Activated CD8-positive, alpha-beta T cell treated with anti-CD3 and anti-CD28 coated beads for 36 hours (primary cell): ENCODE data around the gene ASB16. TPM values are rescaled to one million over a fixed set of nuclear protein-coding genes. Genes with fewer than 3 reads are reported as not detected.

Source experiments
- ATAC-seq: fragments of 200-7000 bp; cut with Tn5 transposase; one replicate; pipeline ENCODE4 v1.10.0; 2021; ENCODE audit warnings: mild to moderate bottlenecking, moderate library complexity
- CTCF ChIA-PET: fragments of 350-600 bp; sonication (Branson Sonifier 250); formaldehyde crosslinking; loops from one replicate; lab custom pipeline; 2021; ENCODE audit warnings: antibody characterized with exemption; lab: Charles Lee
- POLR2A ChIA-PET: fragments of 350-600 bp; sonication (Branson Sonifier 250); formaldehyde crosslinking; loops from one replicate; lab custom pipeline; 2021; ENCODE audit warnings: antibody characterized with exemption; lab: Charles Lee
- DNase-seq: peaks from one replicate; pipeline ENCODE4 v3.0.0-alpha.2; 2020
- H3K27ac Mint-ChIP-seq: one replicate; pipeline ENCODE4 v1.8.0; 2021; ENCODE audit warnings: mild to moderate bottlenecking, mixed read lengths
- H3K27me3 Mint-ChIP-seq: one replicate; pipeline ENCODE4 v1.8.0; 2021; ENCODE audit warnings: mixed read lengths
- H3K36me3 Mint-ChIP-seq: one replicate; pipeline ENCODE4 v1.8.0; 2021; ENCODE audit warnings: low read depth, mixed read lengths
- H3K4me1 Mint-ChIP-seq: one replicate; pipeline ENCODE4 v1.8.0; 2021; ENCODE audit warnings: low read depth, mixed read lengths
- H3K4me3 Mint-ChIP-seq: one replicate; pipeline ENCODE4 v1.8.0; 2021; ENCODE audit warnings: mild to moderate bottlenecking, moderate library complexity, mixed read lengths
- H3K9me3 Mint-ChIP-seq: one replicate; pipeline ENCODE4 v1.8.0; 2021; ENCODE audit warnings: mixed read lengths
- CTCF ChIP-seq: fragments of 200-600 bp; IDR thresholded peaks from one replicate; pipeline ENCODE4 v1.8.0; 2022; ENCODE audit warnings: antibody characterized with exemption, mild to moderate bottlenecking
- intact Hi-C: fragments of 100-400 bp; cut with micrococcal nuclease; formaldehyde crosslinking; loops from one replicate; pipeline ENCODE4 v1.10.0; 2022
- microRNA-seq: library from miRNA; unstranded; fragments of <30 nt; microRNA quantifications from one replicate; pipeline ENCODE4 v1.2.0, GENCODE V29; 2022; ENCODE audit warnings: borderline microRNAs expressed, borderline replicate concordance
- total RNA-seq, 2 experiments: library from RNA; stranded (reverse); gene quantifications; one replicate each; pipeline ENCODE4 v1.2.3, GENCODE V29; 2021

ASB16 gene
- total RNA-seq, 2 experiments from 2014 or later = 0.18 to 0.27 TPM

- intact Hi-C loops = no loop called here
These were observed 51.3 kb downstream of the ASB16 start for GRCh38 chr17:44221862-44222111.

DNA sequence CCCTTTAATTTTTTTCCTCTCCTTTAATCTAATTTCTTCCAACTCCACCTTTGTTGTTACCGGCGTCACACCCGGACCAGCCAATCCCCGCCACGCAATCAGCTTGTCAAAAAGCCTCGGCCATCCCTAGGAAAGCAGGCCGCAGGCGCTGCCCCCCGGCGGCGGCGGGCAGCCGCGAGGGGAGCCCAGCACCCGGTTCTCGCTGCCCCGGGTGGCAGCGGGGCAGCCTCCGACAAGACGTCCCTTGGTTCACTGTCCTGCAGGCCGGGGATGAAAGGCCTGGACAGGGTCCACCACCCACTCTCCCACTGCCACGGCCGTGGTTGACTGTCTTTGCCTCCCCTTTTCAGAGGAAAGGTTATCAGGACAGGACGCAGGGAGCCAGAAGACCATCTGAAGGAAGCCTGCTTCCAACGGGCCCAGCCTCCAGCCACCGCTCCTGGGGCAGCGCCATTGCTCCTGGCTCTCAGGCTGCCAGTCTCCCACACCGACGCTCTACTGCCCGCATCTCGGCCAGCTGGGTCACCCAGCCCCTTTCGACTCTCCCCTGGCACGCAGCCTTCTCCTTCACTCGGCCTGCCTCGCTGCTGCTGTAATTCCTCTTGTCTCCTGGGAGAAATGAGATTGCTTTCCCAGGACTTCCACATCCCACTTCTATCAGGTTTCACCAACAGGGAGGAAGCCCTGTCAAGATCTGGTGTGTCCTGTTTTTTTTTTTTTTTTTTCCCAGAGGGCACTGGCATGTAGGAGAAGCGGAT is 51.8 kb downstream of the ASB16 start:
- POLR2A ChIA-PET = interaction anchor here (0.6 to 8.1 kb wide), 13 partner anchors 9 to 1675 kb away, joined by 3 to 58 read pairs (median 13); partner anchors contain the start of genes ATXN7L3, SLC25A39 and TMUB2
- Mint-ChIP-seq H3K36me3 (peaks cover 12% of the 10 kb centered on the region), H3K27ac (peak overlapping the region; percentile 89), H3K4me3 (peak overlapping the region; percentile 86), H3K4me1 (peaks cover 4% of the 10 kb centered on the region), H3K27me3 (no peaks in the 10 kb centered on the region), H3K9me3 (no peaks in the 10 kb centered on the region)
- CTCF ChIA-PET = interaction anchor here (0.7 to 5.0 kb wide), 9 partner anchors 12 to 123 kb away, joined by 3 to 53 read pairs (median 3); no protein-coding TSS in a partner anchor
- DNase-seq (peak; percentile 76), ATAC-seq (no peak)
- intact Hi-C loops = no loop called here
- TF ChIP-seq CTCF = no peak

More at GRCh38 chr17:44221862-44222111, 51.3 kb downstream of the ASB16 start:
- DNase-seq = no peak
- Mint-ChIP-seq H3K4me1 (peaks cover 4% of the 10 kb centered on the region), H3K9me3 (no peaks in the 10 kb centered on the region), H3K27ac (peak overlapping the region; percentile 89), H3K27me3 (no peaks in the 10 kb centered on the region), H3K36me3 (peaks cover 17% of the 10 kb centered on the region), H3K4me3 (peak overlapping the region; percentile 86)
- no peak for ATAC-seq
- ChIA-PET CTCF (interaction anchor here (0.7 to 5.0 kb wide), 11 partner anchors 12 to 133 kb away, joined by 3 to 53 read pairs (median 3); no protein-coding TSS in a partner anchor), POLR2A (interaction anchor here (0.6 to 8.1 kb wide), 14 partner anchors 9 to 1676 kb away, joined by 3 to 58 read pairs (median 10); partner anchors contain the start of genes ATXN7L3, SLC25A39 and TMUB2)
- no peak for TF ChIP-seq CTCF

GRCh38 chr17:44223541-44224071 is 53.1 kb downstream of the ASB16 start:
- Mint-ChIP-seq H3K4me3 (no peak overlapping the region), H3K4me1 (peaks cover 4% of the 10 kb centered on the region), H3K27me3 (no peaks in the 10 kb centered on the region), H3K9me3 (no peaks in the 10 kb centered on the region), H3K27ac (no peak overlapping the region), H3K36me3 (peaks cover 4% of the 10 kb centered on the region)
- TF ChIP-seq CTCF = no peak
- POLR2A ChIA-PET = interaction anchor here (1.0 kb wide), 1 partner anchor 95 kb away, joined by 3 read pairs; no protein-coding TSS in a partner anchor
- ATAC-seq (no peak), DNase-seq (no peak)
- intact Hi-C loops = no loop called here
- CTCF ChIA-PET = interaction anchor here (1.2 to 1.5 kb wide), 2 partner anchors 23 to 135 kb away, joined by 3 read pairs; no protein-coding TSS in a partner anchor

Small RNA genes within 50 kb of the gene (microRNA-seq; reads per million reads assigned to microRNA genes)
- gene MIR6782 = 2.1 reads per million

Other genes with a start within 250 kb of the ASB16 start
- gene PPY, start 228.2 kb upstream of the ASB16 start, total RNA-seq = not detected
- under 1 TPM in 1 of 2 experiments, not detected in 1; 0.29 TPM for gene PYY, start 216.8 kb upstream of the ASB16 start, total RNA-seq
- 1 to 10 TPM; 1.7 to 2.4 TPM for gene NAGS, start 166.1 kb upstream of the ASB16 start, total RNA-seq
- gene TMEM101, start 155.7 kb upstream of the ASB16 start, total RNA-seq = 10 to 100 TPM; 26.1 to 28.5 TPM
- gene LSM12, start 104.0 kb upstream of the ASB16 start, total RNA-seq = 100 to 1,000 TPM; 104 to 110 TPM
- 10 to 100 TPM; 20.2 to 20.7 TPM for gene G6PC3, start 100.0 kb upstream of the ASB16 start, total RNA-seq
- 10 to 100 TPM; 19.1 to 19.3 TPM for gene HDAC5, start 47.1 kb upstream of the ASB16 start, total RNA-seq
- 10 to 100 TPM; 16.8 to 17.9 TPM for gene HROB, start 28.8 kb upstream of the ASB16 start, total RNA-seq
- 10 to 100 TPM; 17.5 TPM for gene TMUB2, start 16.3 kb downstream of the ASB16 start, total RNA-seq
- 10 to 100 TPM; 58.1 to 62.3 TPM for gene ATXN7L3, start 29.2 kb downstream of the ASB16 start, total RNA-seq
- gene UBTF, start 49.0 kb downstream of the ASB16 start, total RNA-seq = 100 to 1,000 TPM; 129 to 135 TPM
- not detected for gene SLC4A1, start 97.4 kb downstream of the ASB16 start, total RNA-seq
- under 1 TPM in 1 of 2 experiments, not detected in 1; 0.22 TPM for gene RUNDC3A, start 137.9 kb downstream of the ASB16 start, total RNA-seq
- gene SLC25A39, start 154.1 kb downstream of the ASB16 start, total RNA-seq = 100 to 1,000 TPM; 149 to 153 TPM
- gene GRN, start 174.6 kb downstream of the ASB16 start, total RNA-seq = 10 to 100 TPM; 34.8 to 35.5 TPM
- gene FAM171A2, start 193.1 kb downstream of the ASB16 start, total RNA-seq = under 1 TPM; 0.43 to 0.78 TPM
- 1 to 10 TPM; 1.1 to 1.7 TPM for gene ITGA2B, start 218.9 kb downstream of the ASB16 start, total RNA-seq